GM12878 (cell line): ENCODE measurements around the gene LMX1B. TPM values are rescaled to one million over a fixed set of nuclear protein-coding genes. Genes with fewer than 3 reads are reported as not detected.

ENCODE experiments used
- ATAC-seq: fragments of 200-7000 bp; cut with Tn5 transposase; 3 replicates; pipeline ENCODE4 v1.9.1; 2020; ENCODE audit warnings: mild to moderate bottlenecking, moderate library complexity
- BruUV-seq: library from RNA; stranded (reverse); fragments of 400-500 nt; replicated peaks from 2 replicates; lab custom pipeline; 2021; lab: Mats Ljungman, UMichigan
- CTCF ChIA-PET: fragments of 300-600 bp; sonication (Branson Sonifier 250); formaldehyde crosslinking; extraction: SDS; loops from one replicate; lab custom pipeline; 2021; ENCODE audit warnings: inconsistent platforms; lab: Yijun Ruan, JAX
- POLR2A ChIA-PET: fragments of 350-600 bp; formaldehyde crosslinking; extraction: SDS; loops from one replicate; lab custom pipeline; 2021; ENCODE audit warnings: inconsistent platforms; lab: Charles Lee
- RAD21 ChIA-PET: fragments of 300-600 bp; sonication (Branson Sonifier 250); formaldehyde crosslinking; loops from one replicate; lab custom pipeline; 2023; ENCODE audit warnings: antibody characterized with exemption; ENCODE audit not compliant: unreplicated experiment; lab: Charles Lee
- SMC1A ChIA-PET: fragments of 300-600 bp; sonication (Branson Sonifier 250); formaldehyde crosslinking; loops from one replicate; lab custom pipeline; 2023; ENCODE audit not compliant: unreplicated experiment, uncharacterized antibody; lab: Charles Lee
- DNase-seq: peaks from one replicate; pipeline ENCODE4 v3.0.0-alpha.2; 2011; ENCODE audit warnings: low read depth, low spot score
- FAIRE-seq: peaks from 3 replicates; lab custom pipeline; 2011; peaks lifted over from hg19 to GRCh38; lab: Jason Lieb, UNC
- H2AFZ ChIP-seq: 2 replicates; pipeline ENCODE4 v1.6.0; 2011; ENCODE audit warnings: low read depth, low read length, control low read depth; ENCODE audit not compliant: control insufficient read depth
- H3K27ac ChIP-seq: 2 replicates; pipeline ENCODE4 v1.5.1; 2011; ENCODE audit warnings: control low read depth; ENCODE audit not compliant: control insufficient read depth, insufficient read depth
- H3K27me3 ChIP-seq, 2 experiments: replicated peaks in 1 of 2; 2 replicates each; pipeline versions ENCODE4 v1.6.0 to v1.6.1; 2011; ENCODE audit warnings: low read length in 1 of 2; ENCODE audit not compliant: control insufficient read depth in 2 of 2, insufficient read depth in 2 of 2
- H3K36me3 ChIP-seq, 2 experiments: 2 replicates each; pipeline ENCODE4 v1.5.1; 2011; ENCODE audit warnings: low read length in 1 of 2; ENCODE audit not compliant: control insufficient read depth in 2 of 2, insufficient read depth in 2 of 2
- H3K4me1 ChIP-seq: 2 replicates; pipeline ENCODE4 v1.6.1; 2011; ENCODE audit warnings: mild to moderate bottlenecking, low read length, moderate library complexity, mixed read lengths; ENCODE audit not compliant: control insufficient read depth, insufficient read depth
- H3K4me2 ChIP-seq: 2 replicates; pipeline ENCODE4 v1.6.0; 2011; ENCODE audit warnings: control low read depth; ENCODE audit not compliant: control insufficient read depth, insufficient read depth
- H3K4me3 ChIP-seq: fragments of 200-600 bp; sonication (generic); 2 replicates; pipeline ENCODE4 v1.5.1; 2016
- H3K79me2 ChIP-seq: 2 replicates; pipeline ENCODE4 v1.6.0; 2011; ENCODE audit warnings: low read length; ENCODE audit not compliant: control insufficient read depth, insufficient read depth
- H3K9ac ChIP-seq: 2 replicates; pipeline ENCODE4 v1.8.0; 2011; ENCODE audit warnings: low read length, control low read depth, mixed read lengths; ENCODE audit not compliant: control insufficient read depth, insufficient read depth
- H3K9me3 ChIP-seq: replicated peaks from 3 replicates; pipeline ENCODE4 v1.5.1; 2011; ENCODE audit warnings: mild to moderate bottlenecking, low read length; ENCODE audit not compliant: control insufficient read depth, insufficient read depth
- H4K20me1 ChIP-seq: 2 replicates; pipeline ENCODE4 v1.6.0; 2011; ENCODE audit not compliant: control insufficient read depth, insufficient read depth
- BCLAF1 ChIP-seq: fragments of 450-650 bp; IDR thresholded peaks from 2 replicates; pipeline ENCODE4 v1.6.1; 2017; ENCODE audit warnings: antibody characterized with exemption, mild to moderate bottlenecking, moderate library complexity
- CBFB ChIP-seq: IDR thresholded peaks from 2 replicates; pipeline ENCODE4 v1.6.1; 2016; ENCODE audit warnings: antibody characterized with exemption, low read depth
- CEBPB ChIP-seq, 2 experiments: fragments of 150-350 bp in 1 of 2; IDR thresholded peaks; 2 replicates each; pipeline ENCODE4 v1.6.1; 2012 to 2014; ENCODE audit warnings: low read depth in 2 of 2, low read length in 2 of 2, borderline replicate concordance in 1 of 2, inconsistent platforms in 1 of 2
- CREM ChIP-seq: IDR thresholded peaks from 2 replicates; pipeline ENCODE4 v1.6.1; 2014; ENCODE audit warnings: antibody characterized with exemption, low read depth
- GABPA ChIP-seq: IDR thresholded peaks from 2 replicates; pipeline ENCODE4 v1.6.1; 2014; ENCODE audit warnings: antibody characterized with exemption, low read depth, mild to moderate bottlenecking, inconsistent platforms
- HCFC1 ChIP-seq: fragments of 150-350 bp; IDR thresholded peaks from 2 replicates; pipeline ENCODE4 v1.6.1; 2014; ENCODE audit warnings: low read length
- IKZF1 ChIP-seq: fragments of 450-650 bp; conservative IDR thresholded peaks from 2 replicates; pipeline ENCODE4 v1.6.1; 2017; ENCODE audit warnings: antibody characterized with exemption, mild to moderate bottlenecking
- JUNB ChIP-seq: IDR thresholded peaks from 2 replicates; pipeline ENCODE4 v1.6.1; 2016; ENCODE audit warnings: antibody characterized with exemption, mild to moderate bottlenecking
- MXI1 ChIP-seq: fragments of 150-350 bp; IDR thresholded peaks from 2 replicates; pipeline ENCODE4 v1.6.1; 2011; ENCODE audit warnings: low read depth, mild to moderate bottlenecking, inconsistent platforms, low read length, improper control_type of control experiment
- NBN ChIP-seq: fragments of 450-650 bp; IDR thresholded peaks from 2 replicates; pipeline ENCODE4 v1.6.1; 2016
- POLR2A ChIP-seq: IDR thresholded peaks from 2 replicates; pipeline ENCODE4 v1.6.1; 2011; ENCODE audit warnings: low read depth, mild to moderate bottlenecking, low read length
- SREBF2 ChIP-seq: IDR thresholded peaks from 2 replicates; pipeline ENCODE4 v1.6.1; 2012; ENCODE audit warnings: mild to moderate bottlenecking, low read length
- TAF1 ChIP-seq: IDR thresholded peaks from 2 replicates; pipeline ENCODE4 v1.6.1; 2011; ENCODE audit warnings: mild to moderate bottlenecking, low read depth, low read length, borderline replicate concordance
- TCF3 ChIP-seq: IDR thresholded peaks from 2 replicates; pipeline ENCODE4 v1.6.1; 2012; ENCODE audit warnings: low read depth, mild to moderate bottlenecking, low read length, borderline replicate concordance; ENCODE audit not compliant: insufficient read depth
- YBX1 ChIP-seq: fragments of 450-650 bp; IDR thresholded peaks from 2 replicates; pipeline ENCODE4 v1.6.1; 2016; ENCODE audit warnings: antibody characterized with exemption
- YY1 ChIP-seq: IDR thresholded peaks from 2 replicates; pipeline ENCODE4 v1.6.1; 2011; ENCODE audit warnings: low read depth, mild to moderate bottlenecking, low read length
- ZNF622 ChIP-seq: fragments of 450-650 bp; IDR thresholded peaks from 2 replicates; pipeline ENCODE4 v1.6.1; 2017; ENCODE audit warnings: mild to moderate bottlenecking, inconsistent platforms
- ZZZ3 ChIP-seq: IDR thresholded peaks from 2 replicates; pipeline ENCODE4 v1.6.1; 2011; ENCODE audit warnings: low read depth; ENCODE audit not compliant: control insufficient read depth, insufficient read length
- WGBS: methylation state at CpG from one replicate; pipeline ENCODE4 v1.1.6; 2016; ENCODE audit warnings: low lambda C conversion rate; ENCODE audit not compliant: insufficient replicate concordance, insufficient coverage; ENCODE audit errors: missing lambda C conversion rate; 5-methylcytosine and 5-hydroxymethylcytosine counted together
- in situ Hi-C: fragments of 300-500 bp; cut with MboI; formaldehyde crosslinking; loops from 9 replicates; pipeline ENCODE4 v1.14.3; 2018; ENCODE audit warnings: mixed read lengths
- intact Hi-C: fragments of 100-400 bp; cut with micrococcal nuclease; formaldehyde crosslinking; loops from one replicate; pipeline ENCODE4 v1.14.2; 2022; ENCODE audit not compliant: unreplicated experiment
- polyA plus RNA-seq, 11 experiments: library from polyadenylated mRNA; depleted of rRNA in 4 of 11; unstranded in 6 of 11; stranded (reverse) in 5 of 11; fragments of >200 nt; fragmentation: Nextera tagmentation in 4 of 11; fragmentation: Illumina TruSeq in 1 of 11; extraction: Ambion mirVana in 4 of 11; extraction: Trizol in 1 of 11; gene quantifications; 1 replicate in 1 of 11; 2 replicates in 10 of 11; pipeline versions ENCODE4 v1.2.1 to v1.2.3, GENCODE V29; 2011 to 2016; ENCODE audit warnings: inconsistent platforms in 2 of 11, missing spikeins in 2 of 11, low read depth in 1 of 11
- total RNA-seq, 4 experiments: library from RNA; depleted of rRNA in 3 of 4; stranded (reverse); fragments of >200 nt in 3 of 4; fragmentation: Illumina TruSeq in 1 of 4; extraction: Trizol in 1 of 4; gene quantifications; 2 replicates each; pipeline versions ENCODE4 v1.2.1 to v1.2.3, GENCODE V29; 2013 to 2021
- TF ChIP-seq, protein P1 (sequence below): fragments of 450-650 bp; IDR thresholded peaks from 2 replicates; pipeline ENCODE4 v1.6.1; 2017; ENCODE audit warnings: mild to moderate bottlenecking, moderate library complexity

The LMX1B gene
- total and polyA plus RNA-seq, 10 of the 15 experiments (the other 5 are each of a cell fraction or from before 2014, with no cell fraction given), result not detected

- no peak for DNase-seq
- H3K27ac ChIP-seq, result no peak overlapping the region
- RAD21 ChIA-PET, result no interaction called here
- POLR2A ChIA-PET, result no interaction called here
- no peaks in the 10 kb centered on the region for H3K36me3 ChIP-seq
- intact Hi-C loops (no loop called here), in situ Hi-C loops (no loop called here)
- no peak overlapping the region for H3K9ac ChIP-seq
- CTCF ChIA-PET, result interaction anchor here (1.9 to 2.2 kb wide), 2 partner anchors 9 to 84 kb away, joined by 7 to 9 read pairs; no protein-coding TSS in a partner anchor
- no peak for FAIRE-seq
- H3K9me3 ChIP-seq, result no peaks in the 10 kb centered on the region
- no peaks in the 10 kb centered on the region for H4K20me1 ChIP-seq
- WGBS, result 22% methylated on average over 3 of the region's 3 CpGs
- TF ChIP-seq IKZF1 (no peak), YY1 (no peak), NBN (no peak), ZNF622 (no peak), BCLAF1 (no peak), ZZZ3 (no peak), SREBF2 (no peak), MXI1 (no peak), TAF1 (no peak), CREM (no peak), HCFC1 (no peak), JUNB (no peak), CEBPB (IDR thresholded peaks at IDR 0.05; ENCODE audit: borderline replicate concordance in 1 of 2, low read depth in 2 of 2, low read length in 2 of 2) (no peak), YBX1 (no peak), POLR2A (no peak), CBFB (no peak), GABPA (no peak), TCF3 (no peak)
- TF ChIP-seq, protein P1, sequence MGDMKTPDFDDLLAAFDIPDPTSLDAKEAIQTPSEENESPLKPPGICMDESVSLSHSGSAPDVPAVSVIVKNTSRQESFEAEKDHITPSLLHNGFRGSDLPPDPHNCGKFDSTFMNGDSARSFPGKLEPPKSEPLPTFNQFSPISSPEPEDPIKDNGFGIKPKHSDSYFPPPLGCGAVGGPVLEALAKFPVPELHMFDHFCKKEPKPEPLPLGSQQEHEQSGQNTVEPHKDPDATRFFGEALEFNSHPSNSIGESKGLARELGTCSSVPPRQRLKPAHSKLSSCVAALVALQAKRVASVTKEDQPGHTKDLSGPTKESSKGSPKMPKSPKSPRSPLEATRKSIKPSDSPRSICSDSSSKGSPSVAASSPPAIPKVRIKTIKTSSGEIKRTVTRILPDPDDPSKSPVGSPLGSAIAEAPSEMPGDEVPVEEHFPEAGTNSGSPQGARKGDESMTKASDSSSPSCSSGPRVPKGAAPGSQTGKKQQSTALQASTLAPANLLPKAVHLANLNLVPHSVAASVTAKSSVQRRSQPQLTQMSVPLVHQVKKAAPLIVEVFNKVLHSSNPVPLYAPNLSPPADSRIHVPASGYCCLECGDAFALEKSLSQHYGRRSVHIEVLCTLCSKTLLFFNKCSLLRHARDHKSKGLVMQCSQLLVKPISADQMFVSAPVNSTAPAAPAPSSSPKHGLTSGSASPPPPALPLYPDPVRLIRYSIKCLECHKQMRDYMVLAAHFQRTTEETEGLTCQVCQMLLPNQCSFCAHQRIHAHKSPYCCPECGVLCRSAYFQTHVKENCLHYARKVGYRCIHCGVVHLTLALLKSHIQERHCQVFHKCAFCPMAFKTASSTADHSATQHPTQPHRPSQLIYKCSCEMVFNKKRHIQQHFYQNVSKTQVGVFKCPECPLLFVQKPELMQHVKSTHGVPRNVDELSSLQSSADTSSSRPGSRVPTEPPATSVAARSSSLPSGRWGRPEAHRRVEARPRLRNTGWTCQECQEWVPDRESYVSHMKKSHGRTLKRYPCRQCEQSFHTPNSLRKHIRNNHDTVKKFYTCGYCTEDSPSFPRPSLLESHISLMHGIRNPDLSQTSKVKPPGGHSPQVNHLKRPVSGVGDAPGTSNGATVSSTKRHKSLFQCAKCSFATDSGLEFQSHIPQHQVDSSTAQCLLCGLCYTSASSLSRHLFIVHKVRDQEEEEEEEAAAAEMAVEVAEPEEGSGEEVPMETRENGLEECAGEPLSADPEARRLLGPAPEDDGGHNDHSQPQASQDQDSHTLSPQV, result no peak
- H3K79me2 ChIP-seq, result no peaks in the 10 kb centered on the region
- no peak overlapping the region for H3K4me2 ChIP-seq
- SMC1A ChIA-PET, result interaction anchor here (0.9 kb wide), 1 partner anchor 9 kb away, joined by 3 read pairs; no protein-coding TSS in a partner anchor
- ATAC-seq, result no peak
- H3K4me3 ChIP-seq, result no peak overlapping the region
- H2AFZ ChIP-seq, result no peak overlapping the region
- no TSS peak for BruUV-seq
- peaks cover 0 to 5% of the 10 kb centered on the region in 2 experiments; a peak in 2 of 4 replicates for H3K27me3 ChIP-seq
- H3K4me1 ChIP-seq, result no peaks in the 10 kb centered on the region
Measured at GRCh38 chr9:126697330-126697729, 83.6 kb downstream of the LMX1B start.
